ENCODE results near the gene PIAS1.

- TF ChIP-seq CTCF (tag by site-specific recombination; IDR thresholded peaks at IDR 0.05) (no peak), ZNF146 (tag by site-specific recombination; IDR thresholded peaks at IDR 0.05) (no peak), MYNN (tag by site-specific recombination; IDR thresholded peaks at IDR 0.05; ENCODE audit: borderline replicate concordance) (no peak), ZNF792 (tag by site-specific recombination; IDR thresholded peaks at IDR 0.05) (no peak), ZNF37A (tag by site-specific recombination; IDR thresholded peaks at IDR 0.05) (no peak), ZNF23 (tag by site-specific recombination; IDR thresholded peaks at IDR 0.05; ENCODE audit: borderline replicate concordance) (no peak), ZNF140 (tag by site-specific recombination; IDR thresholded peaks at IDR 0.05) (no peak), ZNF433 (tag by site-specific recombination; IDR thresholded peaks at IDR 0.05; ENCODE audit: low read depth) (no peak)
These were observed 42.9 kb downstream of the PIAS1 start for GRCh38 chr15:68097029-68097428.

Data from HEK293 (cell line).